ENCODE measurements around the gene PHOX2A.
"Not testable (repeated sequence)": the region's sequence is repeated elsewhere in the genome, so short reads cannot be mapped to it uniquely, and the experiment has no call there.

Gene PHOX2A

DNA sequence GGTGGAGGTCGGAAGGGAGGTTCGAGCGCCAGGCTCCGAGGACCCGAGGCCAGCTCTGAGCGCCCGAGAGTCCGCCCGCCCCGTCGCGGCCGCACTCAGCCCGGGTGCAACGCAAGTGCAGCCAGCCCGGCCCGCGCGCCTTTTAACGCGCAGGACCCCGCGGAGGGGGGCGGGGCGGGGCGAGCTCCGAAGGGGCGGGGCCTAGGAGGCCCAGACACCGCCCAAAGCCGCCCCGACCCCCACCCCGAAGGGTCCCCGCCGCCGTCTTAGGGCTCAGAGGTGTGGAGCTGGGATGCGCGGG is at the start of gene PHOX2A:
Gene PHOX2A (minus strand): TSS at position 117 of the 301 bp plus-strand sequence. CDS start 172 bp downstream, outside the sequence.
- TF ChIP-seq, protein P1, sequence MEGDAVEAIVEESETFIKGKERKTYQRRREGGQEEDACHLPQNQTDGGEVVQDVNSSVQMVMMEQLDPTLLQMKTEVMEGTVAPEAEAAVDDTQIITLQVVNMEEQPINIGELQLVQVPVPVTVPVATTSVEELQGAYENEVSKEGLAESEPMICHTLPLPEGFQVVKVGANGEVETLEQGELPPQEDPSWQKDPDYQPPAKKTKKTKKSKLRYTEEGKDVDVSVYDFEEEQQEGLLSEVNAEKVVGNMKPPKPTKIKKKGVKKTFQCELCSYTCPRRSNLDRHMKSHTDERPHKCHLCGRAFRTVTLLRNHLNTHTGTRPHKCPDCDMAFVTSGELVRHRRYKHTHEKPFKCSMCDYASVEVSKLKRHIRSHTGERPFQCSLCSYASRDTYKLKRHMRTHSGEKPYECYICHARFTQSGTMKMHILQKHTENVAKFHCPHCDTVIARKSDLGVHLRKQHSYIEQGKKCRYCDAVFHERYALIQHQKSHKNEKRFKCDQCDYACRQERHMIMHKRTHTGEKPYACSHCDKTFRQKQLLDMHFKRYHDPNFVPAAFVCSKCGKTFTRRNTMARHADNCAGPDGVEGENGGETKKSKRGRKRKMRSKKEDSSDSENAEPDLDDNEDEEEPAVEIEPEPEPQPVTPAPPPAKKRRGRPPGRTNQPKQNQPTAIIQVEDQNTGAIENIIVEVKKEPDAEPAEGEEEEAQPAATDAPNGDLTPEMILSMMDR (conservative IDR thresholded peaks at IDR 0.05) = no peak
- no peak within 1 kb of the TSS for H3K27ac ChIP-seq

DNA sequence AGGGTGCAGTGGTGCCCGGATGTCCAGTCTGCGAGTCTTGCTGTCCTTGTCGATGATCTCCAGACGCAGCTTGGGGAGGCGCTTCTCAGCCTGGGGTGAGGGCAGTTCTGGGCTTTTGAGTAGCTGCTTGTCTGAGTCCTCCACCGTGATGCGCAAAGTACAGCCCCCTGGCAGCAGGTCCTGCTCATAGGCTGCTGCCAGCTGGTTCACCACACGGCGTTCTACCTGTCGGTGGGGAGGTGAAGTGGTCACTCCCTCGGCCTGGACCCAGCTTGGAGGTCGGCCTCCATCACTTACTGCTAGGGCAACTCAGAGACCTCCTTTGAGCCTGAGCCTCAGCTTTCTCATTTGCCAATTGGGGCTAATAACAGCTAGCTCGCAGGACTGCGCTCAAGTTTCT is 49.4 kb upstream of the PHOX2A start:
- no peak overlapping the region for H3K27ac ChIP-seq
- TF ChIP-seq, protein P1 (conservative IDR thresholded peaks at IDR 0.05) = no peak

DNA sequence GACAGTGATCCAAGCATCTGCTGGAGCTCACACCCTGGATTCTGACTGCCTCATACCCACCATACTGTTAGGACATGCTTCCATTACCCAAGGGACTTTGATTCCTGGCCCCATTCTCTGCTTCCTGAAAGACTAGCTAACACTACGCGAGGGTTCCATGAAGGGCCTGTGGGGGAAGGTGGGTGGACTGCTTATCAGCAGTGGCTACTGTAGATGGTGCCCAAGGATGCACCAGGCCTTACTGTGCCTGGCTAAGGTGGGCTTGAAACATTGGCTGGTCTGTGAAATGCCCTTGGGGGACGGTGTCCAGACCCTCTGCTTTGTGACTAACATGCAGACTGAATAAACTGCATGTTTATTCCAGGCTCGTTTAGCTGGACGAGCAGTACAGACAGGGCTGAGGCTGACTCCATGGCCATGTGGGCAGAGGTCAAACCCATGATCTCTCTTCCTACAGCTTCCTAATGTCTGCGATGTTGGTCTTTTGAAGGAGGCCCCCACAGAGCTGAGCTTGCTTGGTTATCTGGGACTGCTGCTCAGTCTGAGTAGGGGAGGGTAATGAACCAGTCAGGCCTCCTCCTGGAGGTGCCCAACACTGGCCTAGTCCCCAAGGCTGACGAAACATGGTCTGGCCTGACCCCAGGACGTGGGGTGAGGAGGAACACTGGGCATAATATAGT is 48.3 kb upstream of the PHOX2A start:
- TF ChIP-seq, protein P1 (conservative IDR thresholded peaks at IDR 0.05) = no peak
- no peak overlapping the region for H3K27ac ChIP-seq

DNA sequence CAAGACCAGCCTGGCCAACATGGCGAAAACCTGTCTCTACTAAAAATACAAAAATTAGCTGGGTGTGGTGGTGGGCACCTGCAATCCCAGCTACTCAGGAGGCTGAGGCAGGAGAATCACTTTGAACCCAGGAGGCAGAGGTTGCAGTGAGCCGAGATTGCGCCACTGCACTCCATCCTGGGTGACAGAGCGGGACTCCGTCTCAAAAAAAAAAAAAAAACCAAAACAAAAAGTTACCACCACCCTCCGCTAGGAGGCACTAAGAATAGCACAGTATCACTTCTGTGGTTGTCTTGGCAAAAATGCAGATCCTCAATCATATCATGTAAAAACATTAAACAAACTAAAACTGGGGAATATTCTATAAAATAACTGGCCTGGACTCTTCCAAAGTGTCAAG is 46.8 kb upstream of the PHOX2A start:
- H3K27ac ChIP-seq = not testable (repeated sequence)

DNA sequence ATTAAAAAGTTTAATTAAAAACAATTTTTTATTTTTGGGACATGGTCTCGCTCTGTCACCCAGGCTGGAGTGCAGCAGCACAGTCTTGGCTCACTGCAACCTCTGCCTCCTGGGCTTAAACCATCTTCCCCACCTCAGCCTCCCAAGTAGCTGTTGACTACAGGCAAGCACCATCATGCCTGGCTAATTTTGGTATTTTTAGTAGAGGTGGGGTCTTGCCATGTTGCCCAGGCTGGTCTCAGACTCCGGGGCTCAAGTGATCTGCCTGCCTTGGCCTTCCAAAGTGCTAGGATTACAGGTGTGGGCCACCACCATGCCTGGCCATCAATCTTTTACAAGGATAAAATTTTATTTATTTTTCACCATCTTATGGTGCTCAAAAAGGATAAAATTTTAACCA is 43.3 kb upstream of the PHOX2A start:
- H3K27ac ChIP-seq = no peak overlapping the region
- TF ChIP-seq, protein P1 (conservative IDR thresholded peaks at IDR 0.05) = no peak

GRCh38 chr11:72283947-72284346 is 40.0 kb upstream of the PHOX2A start:
- TF ChIP-seq, protein P1 (conservative IDR thresholded peaks at IDR 0.05) = no peak
- no peak overlapping the region for H3K27ac ChIP-seq

- TF ChIP-seq, protein P1 (conservative IDR thresholded peaks at IDR 0.05) = no peak
- no peak overlapping the region for H3K27ac ChIP-seq
These were observed 36.8 kb upstream of the PHOX2A start for GRCh38 chr11:72280726-72281315.

GRCh38 chr11:72280037-72280436 is 36.1 kb upstream of the PHOX2A start:
- H3K27ac ChIP-seq = no peak overlapping the region
- TF ChIP-seq, protein P1 (conservative IDR thresholded peaks at IDR 0.05) = no peak
